ENCODE results near the gene TMEM120B.

DNA sequence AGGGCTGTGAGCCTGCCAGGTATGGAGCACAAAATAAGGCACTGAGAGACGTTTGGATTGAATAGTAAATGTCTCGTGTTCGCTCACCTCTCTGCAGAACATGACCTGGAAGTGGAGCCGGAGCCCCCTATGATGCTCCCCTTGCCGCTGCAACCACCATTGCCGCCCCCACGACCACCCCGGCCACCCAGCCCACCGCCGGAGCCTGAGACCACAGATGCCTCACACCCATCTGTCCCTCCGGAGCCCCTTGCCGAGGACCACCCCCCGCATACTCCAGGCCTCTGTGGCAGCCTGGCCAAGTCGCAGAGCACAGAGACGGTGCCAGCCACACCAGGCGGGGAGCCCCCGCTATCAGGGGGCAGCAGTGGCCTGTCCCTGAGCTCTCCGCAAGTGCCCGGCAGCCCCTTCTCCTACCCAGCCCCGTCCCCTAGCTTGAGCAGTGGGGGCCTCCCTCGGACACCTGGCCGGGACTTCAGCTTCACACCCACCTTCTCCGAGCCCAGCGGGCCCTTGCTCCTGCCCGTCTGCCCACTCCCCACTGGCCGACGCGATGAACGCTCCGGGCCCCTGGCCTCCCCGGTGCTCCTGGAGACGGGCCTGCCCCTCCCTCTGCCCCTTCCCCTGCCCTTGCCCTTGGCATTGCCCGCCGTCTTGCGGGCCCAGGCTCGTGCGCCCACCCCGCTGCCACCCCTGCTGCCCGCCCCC is 110.0 kb downstream of the TMEM120B start:
- no peak for TF ChIP-seq TARDBP (IDR thresholded peaks at IDR 0.05)
- TF ChIP-seq NFRKB (IDR thresholded peaks at IDR 0.05): no peak
- TF ChIP-seq FOXK2 (IDR thresholded peaks at IDR 0.05): no peak
- no peak for TF ChIP-seq CTBP1 (IDR thresholded peaks at IDR 0.05; ENCODE audit: borderline replicate concordance)
- TF ChIP-seq SP1 (IDR thresholded peaks at IDR 0.05): no peak
